ENCODE results near the gene GAGE2A. TPM values are rescaled to one million over a fixed set of nuclear protein-coding genes. Genes with fewer than 3 reads are reported as not detected.

GAGE2A gene
- total RNA-seq, 1 experiment from 2014 or later: not detected

GRCh38 chrX:49644991-49645637 lies 55.8 kb downstream of the GAGE2A start:
- Histone ChIP-seq H3K9me3 (replicated peaks) (no peaks in the 10 kb centered on the region), H3K27ac (no peak overlapping the region), H3K4me1 (no peaks in the 10 kb centered on the region), H3K4me3 (no peak overlapping the region), H3K36me3 (no peaks in the 10 kb centered on the region), H3K27me3 (no peaks in the 10 kb centered on the region)
- no peak for DNase-seq

Other genes starting within 250 kb of the GAGE2A start
- not detected in 2 replicates for gene GAGE12C, start 57.3 kb upstream of the GAGE2A start, total RNA-seq (2014; rRNA removed; shearing (Covaris generic))
- gene GAGE12D, start 47.8 kb upstream of the GAGE2A start, total RNA-seq (2014; rRNA removed; shearing (Covaris generic)): not detected in 2 replicates
- not detected in 2 replicates for gene GAGE12E, start 38.2 kb upstream of the GAGE2A start, total RNA-seq (2014; rRNA removed; shearing (Covaris generic))
- gene GAGE12F, start 28.7 kb upstream of the GAGE2A start, total RNA-seq (2014; rRNA removed; shearing (Covaris generic)): not detected in 2 replicates
- gene GAGE12G, start 19.1 kb upstream of the GAGE2A start, total RNA-seq (2014; rRNA removed; shearing (Covaris generic)): not detected in 2 replicates
- gene GAGE12H, start 9.5 kb upstream of the GAGE2A start, total RNA-seq (2014; rRNA removed; shearing (Covaris generic)): not detected in 2 replicates
- gene GAGE1, start 9.5 kb downstream of the GAGE2A start, total RNA-seq (2014; rRNA removed; shearing (Covaris generic)): not detected in 2 replicates
- not detected in 2 replicates for gene PAGE1, start 106.5 kb downstream of the GAGE2A start, total RNA-seq (2014; rRNA removed; shearing (Covaris generic))
- gene PAGE4, start 239.8 kb downstream of the GAGE2A start, total RNA-seq (2014; rRNA removed; shearing (Covaris generic)): not detected in 2 replicates